Measurements from ENCODE around the gene ZNF407. TPM values are rescaled to one million over a fixed set of nuclear protein-coding genes. Genes with fewer than 3 reads are reported as not detected.

The ZNF407 gene
- total and polyA plus RNA-seq, 2 experiments from 2014 or later: 2.1 to 10.4 TPM

- H3K27me3 ChIP-seq (ENCODE audit: insufficient read depth): no peaks in the 10 kb centered on the region
- H3K9me2 ChIP-seq (ENCODE audit: insufficient read depth): no peaks in the 10 kb centered on the region
- no peak for ATAC-seq
- H3K27ac ChIP-seq (ENCODE audit: low read depth): no peak overlapping the region
- no peak overlapping the region for H2AFZ ChIP-seq
- no peak overlapping the region for H3K4me3 Mint-ChIP-seq
- no peaks in the 10 kb centered on the region for H3K27me3 Mint-ChIP-seq (ENCODE audit: insufficient read depth, low read depth, poor library complexity)
- no peak overlapping the region for H3K27ac Mint-ChIP-seq
- H3K4me2 ChIP-seq: no peak overlapping the region
- no peaks in the 10 kb centered on the region for H4K20me1 ChIP-seq (replicated peaks; ENCODE audit: insufficient read depth)
- H3K36me3 ChIP-seq (ENCODE audit: insufficient read depth): no peaks in the 10 kb centered on the region
- no peak for DNase-seq (ENCODE audit: low spot score)
- no peak overlapping the region for H3K4me3 ChIP-seq
- no peaks in the 10 kb centered on the region for H3K36me3 Mint-ChIP-seq (ENCODE audit: low read depth)
- TF ChIP-seq ZNF331 (CRISPR knock-in tag; IDR thresholded peaks at IDR 0.05; ENCODE audit: low read depth): no peak
- TF ChIP-seq, protein P1, sequence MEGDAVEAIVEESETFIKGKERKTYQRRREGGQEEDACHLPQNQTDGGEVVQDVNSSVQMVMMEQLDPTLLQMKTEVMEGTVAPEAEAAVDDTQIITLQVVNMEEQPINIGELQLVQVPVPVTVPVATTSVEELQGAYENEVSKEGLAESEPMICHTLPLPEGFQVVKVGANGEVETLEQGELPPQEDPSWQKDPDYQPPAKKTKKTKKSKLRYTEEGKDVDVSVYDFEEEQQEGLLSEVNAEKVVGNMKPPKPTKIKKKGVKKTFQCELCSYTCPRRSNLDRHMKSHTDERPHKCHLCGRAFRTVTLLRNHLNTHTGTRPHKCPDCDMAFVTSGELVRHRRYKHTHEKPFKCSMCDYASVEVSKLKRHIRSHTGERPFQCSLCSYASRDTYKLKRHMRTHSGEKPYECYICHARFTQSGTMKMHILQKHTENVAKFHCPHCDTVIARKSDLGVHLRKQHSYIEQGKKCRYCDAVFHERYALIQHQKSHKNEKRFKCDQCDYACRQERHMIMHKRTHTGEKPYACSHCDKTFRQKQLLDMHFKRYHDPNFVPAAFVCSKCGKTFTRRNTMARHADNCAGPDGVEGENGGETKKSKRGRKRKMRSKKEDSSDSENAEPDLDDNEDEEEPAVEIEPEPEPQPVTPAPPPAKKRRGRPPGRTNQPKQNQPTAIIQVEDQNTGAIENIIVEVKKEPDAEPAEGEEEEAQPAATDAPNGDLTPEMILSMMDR (conservative IDR thresholded peaks at IDR 0.05; ENCODE audit: low read depth in 2 of 2): no peak
- no peak for TF ChIP-seq REST (IDR thresholded peaks at IDR 0.05; ENCODE audit: unreplicated experiment)
- TF ChIP-seq JUNB (IDR thresholded peaks at IDR 0.05; ENCODE audit: unreplicated experiment): no peak
- TF ChIP-seq POLR2AphosphoS5 (IDR thresholded peaks at IDR 0.05; ENCODE audit: low read depth): no peak
- TF ChIP-seq, protein P2, sequence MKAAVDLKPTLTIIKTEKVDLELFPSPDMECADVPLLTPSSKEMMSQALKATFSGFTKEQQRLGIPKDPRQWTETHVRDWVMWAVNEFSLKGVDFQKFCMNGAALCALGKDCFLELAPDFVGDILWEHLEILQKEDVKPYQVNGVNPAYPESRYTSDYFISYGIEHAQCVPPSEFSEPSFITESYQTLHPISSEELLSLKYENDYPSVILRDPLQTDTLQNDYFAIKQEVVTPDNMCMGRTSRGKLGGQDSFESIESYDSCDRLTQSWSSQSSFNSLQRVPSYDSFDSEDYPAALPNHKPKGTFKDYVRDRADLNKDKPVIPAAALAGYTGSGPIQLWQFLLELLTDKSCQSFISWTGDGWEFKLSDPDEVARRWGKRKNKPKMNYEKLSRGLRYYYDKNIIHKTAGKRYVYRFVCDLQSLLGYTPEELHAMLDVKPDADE (IDR thresholded peaks at IDR 0.05): no peak
- no peak for TF ChIP-seq EZH2phosphoT487 (IDR thresholded peaks at IDR 0.05; ENCODE audit: unreplicated experiment)
- no peak for TF ChIP-seq CREB1 (CRISPR knock-in tag; IDR thresholded peaks at IDR 0.05; ENCODE audit: low read depth)
- TF ChIP-seq NANOG (IDR thresholded peaks at IDR 0.05; ENCODE audit: borderline replicate concordance): no peak
- TF ChIP-seq EZH2 (IDR thresholded peaks at IDR 0.05; ENCODE audit: low read depth, unreplicated experiment): no peak
- no peak for TF ChIP-seq ZNF114 (CRISPR knock-in tag; IDR thresholded peaks at IDR 0.05)
- TF ChIP-seq STAT1 (IDR thresholded peaks at IDR 0.05; ENCODE audit: unreplicated experiment): no peak
- TF ChIP-seq, protein P3, sequence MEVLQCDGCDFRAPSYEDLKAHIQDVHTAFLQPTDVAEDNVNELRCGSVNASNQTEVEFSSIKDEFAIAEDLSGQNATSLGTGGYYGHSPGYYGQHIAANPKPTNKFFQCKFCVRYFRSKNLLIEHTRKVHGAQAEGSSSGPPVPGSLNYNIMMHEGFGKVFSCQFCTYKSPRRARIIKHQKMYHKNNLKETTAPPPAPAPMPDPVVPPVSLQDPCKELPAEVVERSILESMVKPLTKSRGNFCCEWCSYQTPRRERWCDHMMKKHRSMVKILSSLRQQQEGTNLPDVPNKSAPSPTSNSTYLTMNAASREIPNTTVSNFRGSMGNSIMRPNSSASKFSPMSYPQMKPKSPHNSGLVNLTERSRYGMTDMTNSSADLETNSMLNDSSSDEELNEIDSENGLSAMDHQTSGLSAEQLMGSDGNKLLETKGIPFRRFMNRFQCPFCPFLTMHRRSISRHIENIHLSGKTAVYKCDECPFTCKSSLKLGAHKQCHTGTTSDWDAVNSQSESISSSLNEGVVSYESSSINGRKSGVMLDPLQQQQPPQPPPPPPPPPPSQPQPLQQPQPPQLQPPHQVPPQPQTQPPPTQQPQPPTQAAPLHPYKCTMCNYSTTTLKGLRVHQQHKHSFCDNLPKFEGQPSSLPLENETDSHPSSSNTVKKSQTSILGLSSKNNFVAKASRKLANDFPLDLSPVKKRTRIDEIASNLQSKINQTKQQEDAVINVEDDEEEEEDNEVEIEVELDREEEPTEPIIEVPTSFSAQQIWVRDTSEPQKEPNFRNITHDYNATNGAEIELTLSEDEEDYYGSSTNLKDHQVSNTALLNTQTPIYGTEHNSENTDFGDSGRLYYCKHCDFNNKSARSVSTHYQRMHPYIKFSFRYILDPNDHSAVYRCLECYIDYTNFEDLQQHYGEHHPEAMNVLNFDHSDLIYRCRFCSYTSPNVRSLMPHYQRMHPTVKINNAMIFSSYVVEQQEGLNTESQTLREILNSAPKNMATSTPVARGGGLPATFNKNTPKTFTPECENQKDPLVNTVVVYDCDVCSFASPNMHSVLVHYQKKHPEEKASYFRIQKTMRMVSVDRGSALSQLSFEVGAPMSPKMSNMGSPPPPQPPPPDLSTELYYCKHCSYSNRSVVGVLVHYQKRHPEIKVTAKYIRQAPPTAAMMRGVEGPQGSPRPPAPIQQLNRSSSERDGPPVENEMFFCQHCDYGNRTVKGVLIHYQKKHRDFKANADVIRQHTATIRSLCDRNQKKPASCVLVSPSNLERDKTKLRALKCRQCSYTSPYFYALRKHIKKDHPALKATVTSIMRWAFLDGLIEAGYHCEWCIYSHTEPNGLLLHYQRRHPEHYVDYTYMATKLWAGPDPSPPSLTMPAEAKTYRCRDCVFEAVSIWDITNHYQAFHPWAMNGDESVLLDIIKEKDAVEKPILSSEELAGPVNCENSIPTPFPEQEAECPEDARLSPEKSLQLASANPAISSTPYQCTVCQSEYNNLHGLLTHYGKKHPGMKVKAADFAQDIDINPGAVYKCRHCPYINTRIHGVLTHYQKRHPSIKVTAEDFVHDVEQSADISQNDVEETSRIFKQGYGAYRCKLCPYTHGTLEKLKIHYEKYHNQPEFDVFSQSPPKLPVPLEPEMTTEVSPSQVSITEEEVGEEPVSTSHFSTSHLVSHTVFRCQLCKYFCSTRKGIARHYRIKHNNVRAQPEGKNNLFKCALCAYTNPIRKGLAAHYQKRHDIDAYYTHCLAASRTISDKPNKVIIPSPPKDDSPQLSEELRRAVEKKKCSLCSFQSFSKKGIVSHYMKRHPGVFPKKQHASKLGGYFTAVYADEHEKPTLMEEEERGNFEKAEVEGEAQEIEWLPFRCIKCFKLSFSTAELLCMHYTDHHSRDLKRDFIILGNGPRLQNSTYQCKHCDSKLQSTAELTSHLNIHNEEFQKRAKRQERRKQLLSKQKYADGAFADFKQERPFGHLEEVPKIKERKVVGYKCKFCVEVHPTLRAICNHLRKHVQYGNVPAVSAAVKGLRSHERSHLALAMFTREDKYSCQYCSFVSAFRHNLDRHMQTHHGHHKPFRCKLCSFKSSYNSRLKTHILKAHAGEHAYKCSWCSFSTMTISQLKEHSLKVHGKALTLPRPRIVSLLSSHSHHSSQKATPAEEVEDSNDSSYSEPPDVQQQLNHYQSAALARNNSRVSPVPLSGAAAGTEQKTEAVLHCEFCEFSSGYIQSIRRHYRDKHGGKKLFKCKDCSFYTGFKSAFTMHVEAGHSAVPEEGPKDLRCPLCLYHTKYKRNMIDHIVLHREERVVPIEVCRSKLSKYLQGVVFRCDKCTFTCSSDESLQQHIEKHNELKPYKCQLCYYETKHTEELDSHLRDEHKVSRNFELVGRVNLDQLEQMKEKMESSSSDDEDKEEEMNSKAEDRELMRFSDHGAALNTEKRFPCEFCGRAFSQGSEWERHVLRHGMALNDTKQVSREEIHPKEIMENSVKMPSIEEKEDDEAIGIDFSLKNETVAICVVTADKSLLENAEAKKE (CRISPR knock-in tag; IDR thresholded peaks at IDR 0.05): no peak
- H3K9me3 Mint-ChIP-seq: no peaks in the 10 kb centered on the region
- no peaks in the 10 kb centered on the region for H3K79me2 ChIP-seq (replicated peaks; ENCODE audit: insufficient read depth)
- no peaks in the 10 kb centered on the region for H3F3A ChIP-seq (replicated peaks; ENCODE audit: low read depth)
- H3K4me1 Mint-ChIP-seq: peaks cover 21% of the 10 kb centered on the region; the same call in 2 of the 3 replicates
- no peaks in the 10 kb centered on the region; the same call in 1 of the 2 replicates for H3K4me1 ChIP-seq (ENCODE audit: insufficient read depth)
Observed at GRCh38 chr18:74651327-74652128, 53.9 kb downstream of the ZNF407 start.
